ENCODE results near the gene GRIP2.

GRIP2 gene

DNA sequence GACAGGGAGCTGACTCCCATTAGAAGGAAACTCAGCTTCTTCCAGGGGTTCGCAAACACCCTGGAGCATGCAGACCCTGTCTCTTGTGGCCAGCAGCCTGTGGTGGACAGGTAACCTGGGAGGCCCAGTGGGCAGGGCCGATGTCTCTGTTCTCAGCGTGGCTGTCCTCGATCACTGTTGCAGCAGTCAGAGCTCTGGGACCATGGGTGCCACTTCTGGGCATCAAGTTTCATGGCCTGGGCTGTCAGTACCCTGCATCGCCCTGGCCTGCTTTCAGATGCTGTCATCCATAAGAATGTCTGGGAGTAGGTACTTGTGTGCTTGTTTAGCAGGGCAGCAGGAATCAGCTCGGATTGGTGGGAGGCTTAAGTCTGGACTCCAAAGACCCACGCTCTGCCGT is 83.3 kb downstream of the GRIP2 start:
- Histone ChIP-seq H3K36me3 (ENCODE audit: control insufficient read depth, insufficient read depth, low read length) (peaks cover 42% of the 10 kb centered on the region), H3K4me3 (ENCODE audit: insufficient read depth, low read depth, low read length, poor library complexity, severe bottlenecking) (no peak overlapping the region), H3K27me3 (replicated peaks; ENCODE audit: control insufficient read depth, insufficient read depth, low read length, poor library complexity, severe bottlenecking) (no peaks in the 10 kb centered on the region), H3K9me3 (ENCODE audit: control insufficient read depth, low read length) (no peaks in the 10 kb centered on the region), H3K4me1 (ENCODE audit: control insufficient read depth, insufficient read depth, low read length, poor library complexity, severe bottlenecking) (no peaks in the 10 kb centered on the region), H3K27ac (ENCODE audit: insufficient read depth, low read length, poor library complexity, severe bottlenecking) (no peak overlapping the region)
- no peak for DNase-seq

DNA sequence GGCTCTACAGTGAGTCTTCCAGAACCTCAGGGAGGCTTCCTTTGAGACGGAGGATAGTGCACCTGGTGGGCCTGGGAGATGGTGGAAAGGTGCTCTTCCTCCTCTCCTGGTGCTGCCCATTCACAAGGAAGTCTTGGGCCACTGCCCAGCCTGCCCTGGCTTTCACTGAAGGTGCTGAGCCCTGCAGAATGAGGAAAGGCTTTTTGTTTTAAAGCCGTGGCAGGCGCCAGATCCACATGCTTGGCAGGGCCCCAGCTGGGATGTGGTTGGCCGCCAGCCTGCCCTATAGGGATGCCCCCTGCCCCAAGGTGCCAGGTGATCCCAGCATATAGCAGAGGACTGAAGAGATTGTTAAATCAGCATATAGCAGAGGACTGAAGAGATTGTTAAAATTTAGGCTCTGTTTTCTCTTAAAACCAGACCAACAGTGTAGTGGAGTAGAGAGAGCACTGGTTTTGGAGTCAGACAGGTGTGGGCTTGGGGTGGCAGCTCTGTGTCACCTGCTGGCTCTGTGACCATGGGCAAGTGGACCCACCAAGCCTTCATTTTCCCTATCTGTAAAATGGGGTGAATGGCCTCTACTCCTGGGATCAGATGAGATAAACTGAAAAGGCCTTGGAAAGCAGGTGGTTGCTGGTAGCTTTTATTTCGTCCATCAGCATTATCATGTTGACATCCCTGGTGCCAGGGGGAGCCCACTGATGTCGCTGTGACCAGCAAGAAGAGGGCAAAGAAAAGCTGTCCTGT is 84.4 kb downstream of the GRIP2 start:
- Histone ChIP-seq H3K27me3 (replicated peaks; ENCODE audit: control insufficient read depth, insufficient read depth, low read length, poor library complexity, severe bottlenecking) (no peaks in the 10 kb centered on the region), H3K27ac (ENCODE audit: insufficient read depth, low read length, poor library complexity, severe bottlenecking) (no peak overlapping the region), H3K4me1 (ENCODE audit: control insufficient read depth, insufficient read depth, low read length, poor library complexity, severe bottlenecking) (no peaks in the 10 kb centered on the region), H3K4me3 (ENCODE audit: insufficient read depth, low read depth, low read length, poor library complexity, severe bottlenecking) (no peak overlapping the region), H3K9me3 (ENCODE audit: control insufficient read depth, low read length) (no peaks in the 10 kb centered on the region), H3K36me3 (ENCODE audit: control insufficient read depth, insufficient read depth, low read length) (peaks cover 43% of the 10 kb centered on the region)
- DNase-seq = no peak

DNA sequence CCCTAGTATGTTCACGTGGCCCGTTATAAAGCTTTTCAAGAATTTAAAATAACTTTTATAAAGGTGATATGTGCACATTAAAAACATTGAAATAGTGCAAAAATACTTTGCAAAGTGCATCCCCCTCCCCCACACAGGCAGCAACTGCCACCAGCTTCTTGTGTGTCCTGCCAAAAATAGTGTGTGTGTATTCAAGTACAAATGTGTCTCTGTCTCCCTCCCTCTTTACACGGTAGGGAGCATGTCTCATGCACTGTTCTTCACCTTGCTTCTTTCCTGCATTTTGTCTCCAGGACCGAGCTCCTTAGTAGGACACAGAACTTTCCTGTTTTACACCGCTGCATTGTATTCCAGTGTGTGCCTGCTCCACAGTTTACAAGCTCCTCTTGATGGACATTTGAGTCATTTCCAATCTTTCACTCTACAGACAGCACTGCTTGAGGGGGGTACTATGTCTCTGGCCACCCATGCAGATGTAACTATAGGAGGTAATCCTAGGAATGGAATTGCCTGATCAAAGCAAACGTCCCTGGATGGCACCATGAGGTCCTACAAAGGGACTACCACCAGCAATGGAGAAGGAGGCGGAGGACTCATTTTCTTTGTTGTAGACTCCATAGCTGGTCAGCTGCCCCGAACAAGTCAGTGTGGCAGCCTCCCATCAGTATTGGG is 85.4 kb downstream of the GRIP2 start:
- H3K27ac ChIP-seq (ENCODE audit: insufficient read depth, low read length, poor library complexity, severe bottlenecking) = no peak overlapping the region
- no peaks in the 10 kb centered on the region for H3K9me3 ChIP-seq (ENCODE audit: control insufficient read depth, low read length)
- no peaks in the 10 kb centered on the region for H3K4me1 ChIP-seq (ENCODE audit: control insufficient read depth, insufficient read depth, low read length, poor library complexity, severe bottlenecking)
- H3K36me3 ChIP-seq (ENCODE audit: control insufficient read depth, insufficient read depth, low read length) = peaks cover 44% of the 10 kb centered on the region
- no peak for DNase-seq
- H3K4me3 ChIP-seq (ENCODE audit: insufficient read depth, low read depth, low read length, poor library complexity, severe bottlenecking) = no peak overlapping the region
- no peaks in the 10 kb centered on the region for H3K27me3 ChIP-seq (replicated peaks; ENCODE audit: control insufficient read depth, insufficient read depth, low read length, poor library complexity, severe bottlenecking)

DNA sequence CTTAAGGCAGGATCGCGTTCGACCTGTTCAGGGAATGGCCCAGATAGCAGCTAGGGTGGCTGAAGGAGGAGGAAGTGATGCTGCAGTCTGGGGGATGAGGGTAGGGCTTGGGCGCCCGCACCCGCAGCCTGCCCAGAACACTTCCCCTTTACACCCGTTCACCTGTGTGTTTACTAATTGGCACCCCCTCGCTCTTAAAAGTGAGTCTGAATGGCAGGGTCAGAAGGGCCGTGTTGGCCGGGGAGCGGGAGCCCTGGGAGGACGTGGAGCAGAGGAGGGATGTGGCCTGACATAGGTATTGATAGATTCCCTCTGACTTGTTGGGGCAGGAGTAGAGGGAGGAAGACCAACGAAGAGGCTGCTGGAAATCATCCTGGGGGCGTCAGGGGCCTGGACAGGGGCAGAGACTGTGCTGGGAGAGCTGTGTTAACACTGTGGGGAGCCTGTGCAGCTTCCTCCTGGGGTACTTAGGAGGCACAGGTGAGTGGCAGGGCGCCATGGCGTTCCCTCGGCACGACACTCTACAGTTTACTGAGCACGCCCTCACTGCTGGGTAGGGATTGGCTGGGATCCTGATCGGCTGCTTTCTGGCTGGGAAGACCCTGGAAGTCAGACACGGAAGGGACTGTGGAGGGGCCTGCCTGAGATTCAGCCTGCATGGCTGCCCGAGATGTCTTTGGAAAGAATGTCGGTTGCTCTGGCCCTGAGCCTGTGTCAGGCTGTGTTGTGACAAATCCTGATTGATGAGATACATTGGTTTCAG is 86.1 kb downstream of the GRIP2 start:
- H3K4me1 ChIP-seq (ENCODE audit: control insufficient read depth, insufficient read depth, low read length, poor library complexity, severe bottlenecking) = no peaks in the 10 kb centered on the region
- H3K4me3 ChIP-seq (ENCODE audit: insufficient read depth, low read depth, low read length, poor library complexity, severe bottlenecking) = no peak overlapping the region
- no peaks in the 10 kb centered on the region for H3K9me3 ChIP-seq (ENCODE audit: control insufficient read depth, low read length)
- peaks cover 38% of the 10 kb centered on the region for H3K36me3 ChIP-seq (ENCODE audit: control insufficient read depth, insufficient read depth, low read length)
- no peak overlapping the region for H3K27ac ChIP-seq (ENCODE audit: insufficient read depth, low read length, poor library complexity, severe bottlenecking)
- no peak for DNase-seq
- H3K27me3 ChIP-seq (replicated peaks; ENCODE audit: control insufficient read depth, insufficient read depth, low read length, poor library complexity, severe bottlenecking) = no peaks in the 10 kb centered on the region

DNA sequence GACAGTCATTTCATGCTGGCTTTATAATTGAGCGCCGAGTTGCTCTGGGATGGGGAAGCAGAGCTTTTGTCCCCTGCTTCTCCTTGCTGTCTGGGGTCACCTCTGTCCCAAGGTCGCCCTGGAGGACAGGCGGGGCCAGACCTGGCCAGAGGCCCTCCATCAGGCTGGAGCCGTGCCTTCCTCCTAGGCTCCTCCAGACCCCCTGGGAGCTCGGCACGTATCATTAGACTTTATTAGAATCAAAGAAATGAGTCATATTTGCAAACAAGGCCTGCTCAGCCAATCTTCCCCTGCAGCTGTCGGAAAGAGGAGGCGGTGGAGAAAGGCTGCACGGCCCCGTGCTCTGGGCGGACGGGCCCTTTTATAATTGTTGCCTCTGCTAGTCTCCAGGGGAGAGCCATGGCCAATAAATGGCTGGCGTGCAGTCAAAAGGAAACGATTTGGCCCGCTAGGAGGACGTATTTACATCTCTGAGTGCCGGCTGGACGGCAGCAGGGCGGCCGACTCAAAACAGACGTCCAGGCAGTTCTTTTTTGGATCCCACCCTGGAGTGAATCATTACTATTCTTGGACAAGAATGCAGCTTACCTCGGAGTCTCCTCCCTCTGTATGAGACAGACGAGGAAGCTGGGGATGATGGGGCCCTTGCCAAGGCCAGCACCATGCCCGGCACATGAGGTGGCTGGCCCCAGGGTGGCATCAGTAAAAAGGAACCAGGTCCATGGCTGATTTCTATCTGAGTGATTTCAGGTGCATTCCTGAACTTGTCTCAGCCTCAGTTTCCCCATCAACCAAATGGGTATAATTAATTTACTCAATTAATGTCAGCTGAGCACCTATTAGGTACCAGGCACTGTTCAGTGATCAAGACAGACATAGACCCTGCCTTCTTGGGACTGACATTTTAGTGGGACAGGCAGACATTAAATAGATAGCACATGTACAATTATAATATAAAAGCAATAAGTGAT is 87.1 kb downstream of the GRIP2 start:
- Histone ChIP-seq H3K9me3 (ENCODE audit: control insufficient read depth, low read length) (no peaks in the 10 kb centered on the region), H3K4me1 (ENCODE audit: control insufficient read depth, insufficient read depth, low read length, poor library complexity, severe bottlenecking) (no peaks in the 10 kb centered on the region), H3K4me3 (ENCODE audit: insufficient read depth, low read depth, low read length, poor library complexity, severe bottlenecking) (no peak overlapping the region), H3K27ac (ENCODE audit: insufficient read depth, low read length, poor library complexity, severe bottlenecking) (no peak overlapping the region), H3K36me3 (ENCODE audit: control insufficient read depth, insufficient read depth, low read length) (peaks cover 44% of the 10 kb centered on the region), H3K27me3 (replicated peaks; ENCODE audit: control insufficient read depth, insufficient read depth, low read length, poor library complexity, severe bottlenecking) (no peaks in the 10 kb centered on the region)
- DNase-seq = no peak

DNA sequence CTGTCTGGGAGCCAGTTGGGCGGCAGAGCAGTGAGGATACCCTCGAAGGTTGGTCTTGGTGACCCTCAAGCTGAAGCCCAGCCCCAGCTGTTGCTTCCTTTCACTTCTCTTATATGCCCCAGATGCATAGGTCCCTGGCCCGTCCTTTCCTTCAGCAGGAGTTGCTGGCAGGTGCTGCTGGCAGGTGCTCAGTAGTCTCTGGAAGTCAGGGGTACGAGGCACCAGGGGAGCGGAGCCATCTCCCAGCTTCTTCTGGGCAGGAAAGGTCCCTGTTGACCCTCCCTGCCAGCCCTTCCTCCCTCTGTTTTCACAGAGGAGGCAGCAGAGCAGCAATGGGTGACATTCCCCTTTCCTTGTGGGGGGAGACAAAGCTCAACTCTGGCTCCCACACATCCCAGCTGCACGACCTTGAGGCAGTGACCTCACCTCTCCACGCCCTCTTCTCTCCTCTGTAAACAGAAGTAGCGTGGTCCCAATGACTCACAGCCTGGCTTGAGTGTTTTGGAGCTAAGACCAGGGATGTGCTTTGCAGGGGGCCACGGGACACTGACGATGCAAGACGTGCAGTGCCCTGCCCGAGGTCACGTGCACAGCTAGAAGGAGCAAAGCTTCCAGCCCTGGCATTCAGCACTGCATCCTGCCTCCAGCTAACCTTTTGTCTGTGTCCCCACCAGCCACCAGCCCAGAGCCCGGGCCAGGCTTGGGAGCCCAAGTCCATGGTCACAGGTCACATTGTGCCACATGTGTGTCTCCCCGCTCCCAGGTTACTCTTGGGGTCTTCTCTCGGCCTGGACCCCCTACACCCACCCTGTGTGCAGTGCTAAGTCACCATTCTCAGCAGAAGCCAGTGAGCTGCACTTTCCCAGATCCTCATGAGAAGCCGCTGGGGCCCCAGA is 88.0 kb downstream of the GRIP2 start:
- no peaks in the 10 kb centered on the region for H3K27me3 ChIP-seq (replicated peaks; ENCODE audit: control insufficient read depth, insufficient read depth, low read length, poor library complexity, severe bottlenecking)

DNA sequence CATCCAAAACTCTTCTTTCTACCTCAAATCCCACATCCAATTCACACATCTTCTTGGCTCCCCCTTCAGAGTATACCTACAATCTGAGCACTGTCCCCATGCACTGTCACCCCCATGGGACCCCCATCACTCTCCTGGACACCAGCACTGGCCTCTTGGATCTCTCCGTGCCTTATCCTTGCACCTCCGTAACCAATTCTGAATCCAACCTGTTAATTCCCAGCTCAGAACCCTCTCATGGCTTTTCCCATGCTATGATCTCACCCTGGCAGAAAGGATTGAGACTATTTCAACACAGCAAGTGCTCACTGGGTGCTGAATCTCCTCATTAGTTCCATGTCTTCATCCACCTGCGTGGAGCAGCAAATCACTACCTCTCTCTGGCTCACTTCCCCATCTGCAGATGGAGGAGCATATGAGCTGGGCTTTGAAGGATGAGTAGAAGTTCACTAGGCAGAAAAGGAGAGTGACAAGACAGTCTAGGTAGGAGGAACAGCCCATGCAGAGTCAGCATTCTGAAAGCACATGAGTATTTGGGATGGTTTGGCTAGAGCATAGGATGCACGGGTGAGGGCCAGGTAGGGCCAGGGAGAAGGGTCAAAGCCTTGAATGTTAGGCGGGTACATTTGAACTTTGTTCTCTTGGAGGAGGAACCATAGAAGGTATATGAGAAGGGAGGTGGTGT is 89.1 kb downstream of the GRIP2 start:
- no peaks in the 10 kb centered on the region for H3K27me3 ChIP-seq (replicated peaks; ENCODE audit: control insufficient read depth, insufficient read depth, low read length, poor library complexity, severe bottlenecking)
- peaks cover 58% of the 10 kb centered on the region for H3K36me3 ChIP-seq (ENCODE audit: control insufficient read depth, insufficient read depth, low read length)
- H3K27ac ChIP-seq (ENCODE audit: insufficient read depth, low read length, poor library complexity, severe bottlenecking) = no peak overlapping the region
- DNase-seq = no peak
- H3K4me1 ChIP-seq (ENCODE audit: control insufficient read depth, insufficient read depth, low read length, poor library complexity, severe bottlenecking) = no peaks in the 10 kb centered on the region
- no peak overlapping the region for H3K4me3 ChIP-seq (ENCODE audit: insufficient read depth, low read depth, low read length, poor library complexity, severe bottlenecking)
- no peaks in the 10 kb centered on the region for H3K9me3 ChIP-seq (ENCODE audit: control insufficient read depth, low read length)

More for the DNA sequence above, 88.0 kb downstream of the GRIP2 start:
- Histone ChIP-seq H3K27ac (ENCODE audit: insufficient read depth, low read length, poor library complexity, severe bottlenecking) (no peak overlapping the region), H3K9me3 (ENCODE audit: control insufficient read depth, low read length) (no peaks in the 10 kb centered on the region), H3K4me1 (ENCODE audit: control insufficient read depth, insufficient read depth, low read length, poor library complexity, severe bottlenecking) (no peaks in the 10 kb centered on the region), H3K36me3 (ENCODE audit: control insufficient read depth, insufficient read depth, low read length) (peaks cover 50% of the 10 kb centered on the region), H3K4me3 (ENCODE audit: insufficient read depth, low read depth, low read length, poor library complexity, severe bottlenecking) (no peak overlapping the region)
- no peak for DNase-seq

DNA sequence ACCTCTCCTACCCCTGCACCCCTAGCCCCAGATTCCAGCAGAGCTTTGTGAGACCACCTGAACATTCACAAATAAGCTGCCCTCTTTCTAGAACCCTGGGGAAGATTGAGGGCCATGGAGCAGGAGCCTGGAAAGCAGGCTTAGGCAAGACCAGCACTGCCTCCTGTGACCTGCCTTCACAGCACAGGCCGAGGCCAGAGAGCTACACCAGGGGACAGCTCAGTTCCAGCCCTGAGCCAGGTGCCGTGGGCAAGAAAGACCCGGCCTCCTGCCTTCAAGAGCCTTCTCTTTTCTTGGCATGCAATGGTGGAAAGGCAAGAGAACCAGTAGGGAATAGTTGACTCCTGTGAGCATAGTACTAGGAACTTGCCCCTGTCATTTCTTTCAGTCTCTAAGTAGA is 89.6 kb downstream of the GRIP2 start:
- peaks cover 64% of the 10 kb centered on the region for H3K36me3 ChIP-seq (ENCODE audit: control insufficient read depth, insufficient read depth, low read length)
- H3K27me3 ChIP-seq (replicated peaks; ENCODE audit: control insufficient read depth, insufficient read depth, low read length, poor library complexity, severe bottlenecking) = no peaks in the 10 kb centered on the region
- no peaks in the 10 kb centered on the region for H3K9me3 ChIP-seq (ENCODE audit: control insufficient read depth, low read length)
- no peaks in the 10 kb centered on the region for H3K4me1 ChIP-seq (ENCODE audit: control insufficient read depth, insufficient read depth, low read length, poor library complexity, severe bottlenecking)
- no peak overlapping the region for H3K4me3 ChIP-seq (ENCODE audit: insufficient read depth, low read depth, low read length, poor library complexity, severe bottlenecking)
- DNase-seq = no peak
- no peak overlapping the region for H3K27ac ChIP-seq (ENCODE audit: insufficient read depth, low read length, poor library complexity, severe bottlenecking)
